NB4 (cell line): ENCODE data around the gene STAU1.

Source experiments
- POLR2A ChIP-seq: IDR thresholded peaks from 2 replicates; pipeline ENCODE4 v1.6.1; 2011; ENCODE audit warnings: mild to moderate bottlenecking; ENCODE audit not compliant: insufficient read length; ENCODE audit errors: extremely low read depth
- TF ChIP-seq, protein P1 (sequence below): IDR thresholded peaks from one replicate; pipeline ENCODE4 v1.5.1; 2012; ENCODE audit warnings: low read depth, low read length
- TF ChIP-seq, protein P2 (sequence below): IDR thresholded peaks from 2 replicates; pipeline ENCODE4 v1.6.1; 2011; ENCODE audit warnings: low read depth, low read length

DNA sequence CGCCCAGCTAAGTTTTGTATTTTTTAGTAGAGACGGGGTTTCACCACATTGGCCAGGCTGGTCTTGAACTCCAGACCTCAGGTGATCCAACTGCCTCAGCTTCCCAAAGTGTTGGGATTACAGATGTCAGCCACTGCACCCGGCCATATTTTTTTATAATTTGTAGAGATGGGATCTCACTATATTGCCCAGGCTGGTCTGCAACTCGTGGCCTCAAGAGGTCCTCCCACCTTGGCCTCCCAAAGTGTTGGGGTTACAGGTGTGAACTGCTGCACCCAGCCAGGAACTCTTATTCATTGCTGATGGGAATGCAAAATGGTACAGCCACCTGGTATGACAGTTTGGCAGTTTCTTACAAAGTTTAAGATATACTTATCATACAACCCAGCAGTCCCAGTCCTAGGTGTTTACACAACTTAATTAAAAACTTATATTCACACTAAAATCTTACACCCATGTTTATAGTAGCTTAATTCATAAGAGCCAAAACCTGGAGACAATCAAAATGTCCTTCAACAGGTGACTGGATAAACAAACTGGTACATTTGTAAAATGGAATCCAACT lies 11.7 kb upstream of the STAU1 start:
- no peak for TF ChIP-seq POLR2A
- TF ChIP-seq, protein P1, sequence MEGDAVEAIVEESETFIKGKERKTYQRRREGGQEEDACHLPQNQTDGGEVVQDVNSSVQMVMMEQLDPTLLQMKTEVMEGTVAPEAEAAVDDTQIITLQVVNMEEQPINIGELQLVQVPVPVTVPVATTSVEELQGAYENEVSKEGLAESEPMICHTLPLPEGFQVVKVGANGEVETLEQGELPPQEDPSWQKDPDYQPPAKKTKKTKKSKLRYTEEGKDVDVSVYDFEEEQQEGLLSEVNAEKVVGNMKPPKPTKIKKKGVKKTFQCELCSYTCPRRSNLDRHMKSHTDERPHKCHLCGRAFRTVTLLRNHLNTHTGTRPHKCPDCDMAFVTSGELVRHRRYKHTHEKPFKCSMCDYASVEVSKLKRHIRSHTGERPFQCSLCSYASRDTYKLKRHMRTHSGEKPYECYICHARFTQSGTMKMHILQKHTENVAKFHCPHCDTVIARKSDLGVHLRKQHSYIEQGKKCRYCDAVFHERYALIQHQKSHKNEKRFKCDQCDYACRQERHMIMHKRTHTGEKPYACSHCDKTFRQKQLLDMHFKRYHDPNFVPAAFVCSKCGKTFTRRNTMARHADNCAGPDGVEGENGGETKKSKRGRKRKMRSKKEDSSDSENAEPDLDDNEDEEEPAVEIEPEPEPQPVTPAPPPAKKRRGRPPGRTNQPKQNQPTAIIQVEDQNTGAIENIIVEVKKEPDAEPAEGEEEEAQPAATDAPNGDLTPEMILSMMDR = no peak
- TF ChIP-seq, protein P2, sequence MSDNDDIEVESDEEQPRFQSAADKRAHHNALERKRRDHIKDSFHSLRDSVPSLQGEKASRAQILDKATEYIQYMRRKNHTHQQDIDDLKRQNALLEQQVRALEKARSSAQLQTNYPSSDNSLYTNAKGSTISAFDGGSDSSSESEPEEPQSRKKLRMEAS = no peak
